HEK293 (cell line): Measurements from ENCODE around the gene RIMS1.

ENCODE experiments used
- CTCF ChIA-PET: fragments of 350-600 bp; formaldehyde crosslinking; extraction: SDS; loops from one replicate; lab custom pipeline; 2021; ENCODE audit warnings: antibody characterized with exemption; lab: Yijun Ruan, JAX
- POLR2A ChIA-PET: fragments of 300-600 bp; formaldehyde crosslinking; extraction: SDS; loops from one replicate; lab custom pipeline; 2020; ENCODE audit warnings: antibody characterized with exemption, inconsistent platforms; lab: Yijun Ruan, JAX
- H3K27ac ChIP-seq: fragments of 200-500 bp; sonication (Bioruptor generic); 2 replicates; pipeline ENCODE4 v1.5.1; 2014; ENCODE audit warnings: low read depth, low read length, control low read depth, inconsistent platforms; ENCODE audit errors: extremely low read depth
- H3K36me3 ChIP-seq, 2 experiments: fragments of 200-500 bp in 1 of 2; sonication (Bioruptor generic) in 1 of 2; 1 replicate in 1 of 2; 2 replicates in 1 of 2; pipeline ENCODE4 v1.5.1; 2014 to 2017; ENCODE audit warnings: inconsistent platforms in 2 of 2, low read length in 2 of 2; ENCODE audit not compliant: control insufficient read depth in 2 of 2, insufficient read depth in 1 of 2
- H3K4me1 ChIP-seq: fragments of 200-500 bp; sonication (Bioruptor generic); 2 replicates; pipeline ENCODE4 v1.5.1; 2014; ENCODE audit warnings: mild to moderate bottlenecking, low read length, inconsistent platforms; ENCODE audit not compliant: control insufficient read depth, insufficient read depth
- H3K4me3 ChIP-seq: 2 replicates; pipeline ENCODE4 v1.5.1; 2011; ENCODE audit warnings: low read depth, mild to moderate bottlenecking, control low read depth, low read length, moderate library complexity
- H3K9me3 ChIP-seq: fragments of 200-500 bp; sonication (Bioruptor generic); 2 replicates; pipeline ENCODE4 v1.5.1; 2014; ENCODE audit warnings: low read depth, low read length, inconsistent platforms; ENCODE audit not compliant: control insufficient read depth, insufficient read depth
- GLI4 ChIP-seq: fragments of 450-650 bp; formaldehyde crosslinking; IDR thresholded peaks from 2 replicates; pipeline ENCODE4 v1.5.1; 2016; ENCODE audit warnings: missing biosample characterization, missing genetic modification characterization
- OSR2 ChIP-seq: fragments of 450-650 bp; formaldehyde crosslinking; IDR thresholded peaks from 2 replicates; pipeline ENCODE4 v1.5.1; 2016; ENCODE audit warnings: missing biosample characterization, missing genetic modification characterization
- PATZ1 ChIP-seq: fragments of 450-650 bp; formaldehyde crosslinking; IDR thresholded peaks from 2 replicates; pipeline ENCODE4 v1.5.1; 2016; ENCODE audit warnings: missing biosample characterization, missing genetic modification characterization
- REPIN1 ChIP-seq: fragments of 450-650 bp; formaldehyde crosslinking; IDR thresholded peaks from 2 replicates; pipeline ENCODE4 v1.5.1; 2017; ENCODE audit warnings: missing biosample characterization, missing genetic modification characterization, low read depth
- SCRT2 ChIP-seq: fragments of 450-650 bp; formaldehyde crosslinking; IDR thresholded peaks from 2 replicates; pipeline ENCODE4 v1.5.1; 2016; ENCODE audit warnings: missing biosample characterization, missing genetic modification characterization
- ZBTB10 ChIP-seq: fragments of 450-650 bp; formaldehyde crosslinking; IDR thresholded peaks from 2 replicates; pipeline ENCODE4 v1.5.1; 2016; ENCODE audit warnings: missing biosample characterization, missing genetic modification characterization
- ZBTB8A ChIP-seq: fragments of 450-650 bp; formaldehyde crosslinking; IDR thresholded peaks from 2 replicates; pipeline ENCODE4 v1.5.1; 2016; ENCODE audit warnings: missing biosample characterization, missing genetic modification characterization
- ZIC2 ChIP-seq: fragments of 450-650 bp; formaldehyde crosslinking; IDR thresholded peaks from 2 replicates; pipeline ENCODE4 v1.5.1; 2016; ENCODE audit warnings: missing biosample characterization, missing genetic modification characterization
- ZNF146 ChIP-seq: fragments of 450-650 bp; formaldehyde crosslinking; IDR thresholded peaks from 2 replicates; pipeline ENCODE4 v1.5.1; 2016; ENCODE audit warnings: missing biosample characterization, missing genetic modification characterization
- ZNF423 ChIP-seq: fragments of 450-650 bp; formaldehyde crosslinking; IDR thresholded peaks from 2 replicates; pipeline ENCODE4 v1.5.1; 2016; ENCODE audit warnings: missing biosample characterization, missing genetic modification characterization
- ZNF426 ChIP-seq: fragments of 450-650 bp; formaldehyde crosslinking; IDR thresholded peaks from 2 replicates; pipeline ENCODE4 v1.5.1; 2017; ENCODE audit warnings: missing biosample characterization, missing genetic modification characterization, mild to moderate bottlenecking, inconsistent platforms, moderate library complexity
- ZNF510 ChIP-seq: fragments of 450-650 bp; formaldehyde crosslinking; IDR thresholded peaks from 2 replicates; pipeline ENCODE4 v1.5.1; 2018; ENCODE audit warnings: mild to moderate bottlenecking, missing genetic modification characterization, missing biosample characterization; ENCODE audit not compliant: insufficient replicate concordance
- ZNF544 ChIP-seq: fragments of 450-650 bp; formaldehyde crosslinking; IDR thresholded peaks from 2 replicates; pipeline ENCODE4 v1.5.0; 2017; ENCODE audit warnings: missing biosample characterization, missing genetic modification characterization
- ZNF610 ChIP-seq: fragments of 450-650 bp; formaldehyde crosslinking; IDR thresholded peaks from 2 replicates; pipeline ENCODE4 v1.5.1; 2016; ENCODE audit warnings: missing biosample characterization, missing genetic modification characterization, borderline replicate concordance
- ZNF621 ChIP-seq: fragments of 450-650 bp; formaldehyde crosslinking; IDR thresholded peaks from 2 replicates; pipeline ENCODE4 v1.5.1; 2017; ENCODE audit warnings: missing biosample characterization, missing genetic modification characterization
- ZNF629 ChIP-seq: fragments of 450-650 bp; formaldehyde crosslinking; IDR thresholded peaks from 2 replicates; pipeline ENCODE4 v1.5.1; 2017; ENCODE audit warnings: missing biosample characterization, missing genetic modification characterization
- ZNF654 ChIP-seq: fragments of 450-650 bp; formaldehyde crosslinking; IDR thresholded peaks from 2 replicates; pipeline ENCODE4 v1.5.1; 2016; ENCODE audit warnings: low read depth, missing biosample characterization, missing genetic modification characterization
- ZNF747 ChIP-seq: fragments of 450-650 bp; formaldehyde crosslinking; IDR thresholded peaks from 2 replicates; pipeline ENCODE4 v1.5.1; 2016; ENCODE audit warnings: missing biosample characterization, missing genetic modification characterization
- ZNF777 ChIP-seq: fragments of 450-650 bp; formaldehyde crosslinking; IDR thresholded peaks from 2 replicates; pipeline ENCODE4 v1.5.1; 2017; ENCODE audit warnings: missing biosample characterization, missing genetic modification characterization, borderline replicate concordance
- ZNF791 ChIP-seq: fragments of 450-650 bp; formaldehyde crosslinking; IDR thresholded peaks from 2 replicates; pipeline ENCODE4 v1.5.1; 2016; ENCODE audit warnings: missing biosample characterization, missing genetic modification characterization
- ZSCAN5A ChIP-seq: fragments of 450-650 bp; formaldehyde crosslinking; IDR thresholded peaks from 2 replicates; pipeline ENCODE4 v1.5.1; 2016; ENCODE audit warnings: missing biosample characterization, missing genetic modification characterization
- TF ChIP-seq, protein P1 (sequence below): fragments of 450-650 bp; formaldehyde crosslinking; IDR thresholded peaks from 2 replicates; pipeline ENCODE4 v1.5.1; 2017; ENCODE audit warnings: missing biosample characterization, missing genetic modification characterization
- TF ChIP-seq, protein P2 (sequence below): sonication (generic); formaldehyde crosslinking; IDR thresholded peaks from 2 replicates; pipeline ENCODE4 v1.8.1; 2022; ENCODE audit warnings: mild to moderate bottlenecking, moderate library complexity, missing genetic modification reagents
- TF ChIP-seq, protein P3 (sequence below): fragments of 450-650 bp; formaldehyde crosslinking; IDR thresholded peaks from 2 replicates; pipeline ENCODE4 v1.5.1; 2016; ENCODE audit warnings: missing biosample characterization, missing genetic modification characterization

The RIMS1 gene

GRCh38 chr6:72410769-72411168 lies 524.4 kb downstream of the RIMS1 start:
- CTCF ChIA-PET = interaction anchor here (0.5 to 5.5 kb wide), 31 partner anchors 9 to 988 kb away, joined by 3 to 92 read pairs (median 4); no protein-coding TSS in a partner anchor
- H3K36me3 ChIP-seq = no peaks in the 10 kb centered on the region
- H3K27ac ChIP-seq = no peak overlapping the region
- TF ChIP-seq ZNF544 (tag by site-specific recombination) (no peak), GLI4 (tag by site-specific recombination) (no peak), ZNF146 (tag by site-specific recombination) (no peak), ZSCAN5A (tag by site-specific recombination) (no peak), ZNF777 (no peak), ZNF654 (tag by site-specific recombination) (no peak), PATZ1 (no peak), SCRT2 (no peak), ZNF747 (tag by site-specific recombination) (no peak), ZNF791 (tag by site-specific recombination) (no peak), OSR2 (tag by site-specific recombination) (no peak), ZIC2 (no peak), ZNF610 (tag by site-specific recombination) (no peak)
- TF ChIP-seq, protein P1, sequence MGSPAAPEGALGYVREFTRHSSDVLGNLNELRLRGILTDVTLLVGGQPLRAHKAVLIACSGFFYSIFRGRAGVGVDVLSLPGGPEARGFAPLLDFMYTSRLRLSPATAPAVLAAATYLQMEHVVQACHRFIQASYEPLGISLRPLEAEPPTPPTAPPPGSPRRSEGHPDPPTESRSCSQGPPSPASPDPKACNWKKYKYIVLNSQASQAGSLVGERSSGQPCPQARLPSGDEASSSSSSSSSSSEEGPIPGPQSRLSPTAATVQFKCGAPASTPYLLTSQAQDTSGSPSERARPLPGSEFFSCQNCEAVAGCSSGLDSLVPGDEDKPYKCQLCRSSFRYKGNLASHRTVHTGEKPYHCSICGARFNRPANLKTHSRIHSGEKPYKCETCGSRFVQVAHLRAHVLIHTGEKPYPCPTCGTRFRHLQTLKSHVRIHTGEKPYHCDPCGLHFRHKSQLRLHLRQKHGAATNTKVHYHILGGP (tag by site-specific recombination) = no peak
- TF ChIP-seq, protein P2, sequence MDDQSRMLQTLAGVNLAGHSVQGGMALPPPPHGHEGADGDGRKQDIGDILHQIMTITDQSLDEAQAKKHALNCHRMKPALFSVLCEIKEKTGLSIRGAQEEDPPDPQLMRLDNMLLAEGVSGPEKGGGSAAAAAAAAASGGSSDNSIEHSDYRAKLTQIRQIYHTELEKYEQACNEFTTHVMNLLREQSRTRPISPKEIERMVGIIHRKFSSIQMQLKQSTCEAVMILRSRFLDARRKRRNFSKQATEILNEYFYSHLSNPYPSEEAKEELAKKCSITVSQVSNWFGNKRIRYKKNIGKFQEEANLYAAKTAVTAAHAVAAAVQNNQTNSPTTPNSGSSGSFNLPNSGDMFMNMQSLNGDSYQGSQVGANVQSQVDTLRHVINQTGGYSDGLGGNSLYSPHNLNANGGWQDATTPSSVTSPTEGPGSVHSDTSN (CRISPR knock-in tag) = no peak
- POLR2A ChIA-PET = no interaction called here
- no peaks in the 10 kb centered on the region for H3K9me3 ChIP-seq
- H3K4me3 ChIP-seq = no peak overlapping the region
- no peaks in the 10 kb centered on the region for H3K4me1 ChIP-seq

DNA sequence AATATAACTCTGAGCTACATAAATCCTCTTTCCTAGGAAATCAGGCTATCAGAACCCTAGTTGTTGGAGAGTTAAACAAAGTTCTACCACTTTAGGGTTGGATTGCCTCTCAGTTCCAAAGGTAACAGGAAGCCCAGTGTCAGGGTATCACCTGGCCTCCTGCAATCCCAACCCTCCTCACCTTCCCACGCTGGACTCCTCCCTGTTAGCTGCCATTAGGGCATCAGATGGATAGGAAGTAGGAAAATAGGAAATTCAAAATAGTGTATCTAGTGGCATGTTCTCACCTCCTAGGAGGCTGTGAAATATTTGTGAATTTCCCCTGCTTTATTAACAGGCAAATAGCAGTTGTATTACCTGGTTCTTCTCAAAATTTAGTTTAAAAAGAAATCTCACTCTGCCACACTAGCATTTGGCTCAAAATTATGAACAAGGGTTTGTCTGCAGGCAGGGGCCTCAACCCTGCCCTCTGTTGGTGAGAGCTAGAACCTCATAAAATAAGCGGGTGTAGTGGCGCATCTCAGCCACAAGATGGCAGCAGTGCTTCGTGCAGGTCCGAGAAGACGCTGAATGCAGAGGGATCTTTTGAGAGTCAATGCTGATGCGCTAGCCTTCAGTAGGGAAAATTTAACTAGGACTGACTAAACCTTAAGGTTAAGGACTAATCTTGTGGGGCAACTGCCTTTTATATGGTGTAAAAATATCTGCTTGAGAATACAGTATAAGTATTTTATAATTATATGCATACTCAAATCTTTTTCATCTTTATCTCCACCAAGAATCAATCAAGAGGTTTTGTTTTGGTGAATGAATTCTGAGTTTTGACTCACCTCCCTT lies 525.7 kb downstream of the RIMS1 start:
- H3K36me3 ChIP-seq = no peaks in the 10 kb centered on the region
- H3K4me3 ChIP-seq = no peak overlapping the region
- no peaks in the 10 kb centered on the region for H3K4me1 ChIP-seq
- ChIA-PET POLR2A (no interaction called here), CTCF (interaction anchor here (0.6 to 5.5 kb wide), 66 partner anchors 9 to 1394 kb away, joined by 3 to 92 read pairs (median 4); no protein-coding TSS in a partner anchor)
- no peak overlapping the region for H3K27ac ChIP-seq
- H3K9me3 ChIP-seq = no peaks in the 10 kb centered on the region
- no peak for TF ChIP-seq ZNF426 (tag by site-specific recombination)
- TF ChIP-seq ZNF621 (tag by site-specific recombination) = no peak
- peak; percentile 6 for TF ChIP-seq ZNF510 (tag by site-specific recombination)
- TF ChIP-seq, protein P3, sequence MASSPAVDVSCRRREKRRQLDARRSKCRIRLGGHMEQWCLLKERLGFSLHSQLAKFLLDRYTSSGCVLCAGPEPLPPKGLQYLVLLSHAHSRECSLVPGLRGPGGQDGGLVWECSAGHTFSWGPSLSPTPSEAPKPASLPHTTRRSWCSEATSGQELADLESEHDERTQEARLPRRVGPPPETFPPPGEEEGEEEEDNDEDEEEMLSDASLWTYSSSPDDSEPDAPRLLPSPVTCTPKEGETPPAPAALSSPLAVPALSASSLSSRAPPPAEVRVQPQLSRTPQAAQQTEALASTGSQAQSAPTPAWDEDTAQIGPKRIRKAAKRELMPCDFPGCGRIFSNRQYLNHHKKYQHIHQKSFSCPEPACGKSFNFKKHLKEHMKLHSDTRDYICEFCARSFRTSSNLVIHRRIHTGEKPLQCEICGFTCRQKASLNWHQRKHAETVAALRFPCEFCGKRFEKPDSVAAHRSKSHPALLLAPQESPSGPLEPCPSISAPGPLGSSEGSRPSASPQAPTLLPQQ (tag by site-specific recombination) = 0 out of 2 replicates have a peak, but pooled peaks have one; percentile 18
- TF ChIP-seq ZBTB8A (tag by site-specific recombination) = no peak
- TF ChIP-seq ZNF423 = no peak
- TF ChIP-seq ZNF629 (tag by site-specific recombination) = peak; percentile 19; the same call in 1 of the 2 replicates
- TF ChIP-seq ZBTB10 = no peak
- no peak for TF ChIP-seq REPIN1
